ENCODE results near the gene POLR3H.

DNA sequence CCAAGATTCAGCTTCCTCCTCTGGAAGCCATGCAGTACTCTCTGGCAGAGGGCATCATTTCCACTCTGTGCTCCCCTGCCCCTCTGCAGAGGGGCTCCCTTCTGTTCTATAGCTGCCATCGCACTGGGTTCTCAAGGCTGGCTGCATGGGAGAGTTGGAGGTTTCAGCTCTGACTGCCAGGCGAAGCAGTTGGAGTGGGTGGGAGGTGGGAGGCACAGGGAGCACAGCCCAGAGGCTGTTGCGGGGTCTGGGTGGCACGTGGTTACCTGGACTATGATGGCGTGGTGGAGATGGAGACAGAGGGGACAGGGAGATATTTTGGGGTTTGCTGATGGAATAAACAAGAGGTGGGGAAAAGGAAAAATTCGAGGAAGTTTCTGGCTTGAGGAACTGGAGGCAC lies 40.6 kb upstream of the POLR3H start:
- TF ChIP-seq CTCF (IDR thresholded peaks at IDR 0.05) (no peak), EZH2 (IDR thresholded peaks at IDR 0.05; ENCODE audit: borderline replicate concordance, insufficient read depth, low read depth, low read length, poor library complexity, severe bottlenecking) (no peak)

All from B cell (primary cell).